Cardiac fibroblast (primary cell): ENCODE data around the gene MAGI2.

Source experiments
- DNase-seq, 2 donors: peaks; one replicate each; pipeline versions ENCODE4 v3.0.0 to v3.0.0-alpha.2; 2010; ENCODE audit warnings: low read depth in 2 of 2
- H3K4me3 ChIP-seq, 2 donors: replicated peaks in 1 of 2; 1 replicate in 1 of 2; 2 replicates in 1 of 2; pipeline ENCODE4 v1.5.1; 2011; ENCODE audit warnings: low read depth in 2 of 2, low read length in 2 of 2, mild to moderate bottlenecking in 2 of 2, moderate library complexity in 1 of 2
- CTCF ChIP-seq: IDR thresholded peaks from one replicate; pipeline ENCODE4 v1.5.1; 2011; ENCODE audit warnings: low read depth, mild to moderate bottlenecking, low read length, inconsistent platforms

The MAGI2 gene

GRCh38 chr7:78760620-78761355 is 692.7 kb downstream of the MAGI2 start:
- no peak for TF ChIP-seq CTCF
- H3K4me3 ChIP-seq, result no peak overlapping the region
- no peak for DNase-seq

GRCh38 chr7:78752554-78752953 is 700.9 kb downstream of the MAGI2 start:
- TF ChIP-seq CTCF, result no peak
- no peak for DNase-seq
- no peak overlapping the region for H3K4me3 ChIP-seq

GRCh38 chr7:78751253-78751652 is 702.2 kb downstream of the MAGI2 start:
- TF ChIP-seq CTCF, result no peak
- no peak for DNase-seq
- no peak overlapping the region for H3K4me3 ChIP-seq

DNA sequence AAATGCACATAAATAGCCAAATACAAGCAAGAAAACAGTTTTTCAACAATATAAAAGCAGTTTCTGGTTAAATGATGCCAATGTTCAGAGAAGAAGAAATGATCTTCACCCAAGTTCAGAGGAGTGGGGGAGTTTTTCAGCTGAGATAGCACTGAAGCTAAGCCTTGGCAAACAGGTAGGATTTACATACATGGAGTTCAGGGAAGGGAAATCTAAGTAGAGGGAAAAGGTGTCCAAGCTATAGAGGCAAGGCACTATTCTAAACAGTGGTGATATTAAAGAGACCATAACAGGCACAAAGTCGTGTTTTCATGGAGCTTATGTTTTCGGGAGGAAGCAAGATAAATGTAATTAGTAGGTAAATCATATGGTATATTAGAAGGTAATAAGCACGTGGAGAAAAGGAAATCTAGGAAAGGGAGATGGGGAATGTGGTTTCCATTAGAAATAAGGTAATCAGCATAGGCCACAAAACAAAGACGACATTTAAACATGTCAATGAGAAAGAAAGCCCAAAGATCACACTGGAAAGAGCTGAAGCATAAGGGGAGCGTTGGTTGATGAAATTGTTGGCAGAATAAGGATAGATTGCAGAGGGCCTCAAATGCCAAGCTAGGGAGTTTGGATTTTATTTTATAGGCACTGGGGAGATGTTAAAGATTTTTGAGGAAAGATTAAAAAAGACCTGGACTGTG is 704.3 kb downstream of the MAGI2 start:
- no peak for TF ChIP-seq CTCF
- no peak for DNase-seq
- H3K4me3 ChIP-seq, result no peak overlapping the region

DNA sequence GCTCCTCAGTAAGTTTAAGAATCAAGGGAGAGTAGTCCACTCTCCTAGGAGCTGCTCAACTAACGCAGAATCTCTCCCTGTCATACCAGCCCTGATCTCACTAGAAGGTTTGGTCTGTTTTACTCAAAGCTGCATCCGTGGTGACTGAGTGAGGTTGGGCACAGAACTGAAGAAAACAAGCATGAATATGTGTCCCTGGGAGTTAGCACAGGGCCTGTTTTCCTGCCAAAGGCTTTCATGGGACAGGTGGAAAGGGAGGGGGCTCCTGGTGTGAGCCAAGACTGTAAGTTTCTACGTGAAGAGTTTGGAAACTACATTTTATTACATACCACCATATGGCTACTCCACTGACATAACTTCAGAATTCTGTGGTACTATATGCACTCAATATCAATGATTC is 705.9 kb downstream of the MAGI2 start:
- H3K4me3 ChIP-seq, result no peak overlapping the region
- TF ChIP-seq CTCF, result no peak
- DNase-seq, result no peak

- DNase-seq, result no peak
- no peak overlapping the region for H3K4me3 ChIP-seq
- TF ChIP-seq CTCF, result no peak
These were observed 707.2 kb downstream of the MAGI2 start for GRCh38 chr7:78746301-78746700.
